Lung (tissue), 12 donors: ENCODE data around the gene PLCG1. TPM values are rescaled to one million over a fixed set of nuclear protein-coding genes. Genes with fewer than 3 reads are reported as not detected.

ENCODE experiments used
- ATAC-seq: fragments of 200-7000 bp; cut with Tn5 transposase; one replicate; pipeline ENCODE4 v1.9.1; 2020; ENCODE audit warnings: moderate number of reproducible peaks; ENCODE audit not compliant: insufficient read depth, low FRiP score
- DNase-seq, 3 donors: peaks; one replicate each; pipeline ENCODE4 v3.0.0-alpha.2; 2013 to 2017
- H3K27ac ChIP-seq, 2 donors: one replicate each; pipeline ENCODE4 v1.5.1; 2013; ENCODE audit warnings: mild to moderate bottlenecking in 2 of 2, moderate library complexity in 2 of 2, control low read depth in 1 of 2, inconsistent platforms in 1 of 2, low read depth in 1 of 2, low read length in 1 of 2
- H3K27me3 ChIP-seq, 3 donors: one replicate each; pipeline ENCODE4 v1.5.1; 2013; ENCODE audit warnings: low read length in 2 of 3; ENCODE audit not compliant: control insufficient read depth in 3 of 3, insufficient read depth in 3 of 3
- H3K36me3 ChIP-seq, 4 donors: one replicate each; pipeline ENCODE4 v1.5.1; 2013; ENCODE audit warnings: low read length in 4 of 4, mild to moderate bottlenecking in 1 of 4, moderate library complexity in 1 of 4; ENCODE audit not compliant: control insufficient read depth in 4 of 4, insufficient read depth in 4 of 4
- H3K4me1 ChIP-seq, 5 donors: one replicate each; pipeline ENCODE4 v1.5.1; 2013; ENCODE audit warnings: low read length in 5 of 5, mild to moderate bottlenecking in 2 of 5, moderate library complexity in 1 of 5; ENCODE audit not compliant: control insufficient read depth in 5 of 5, insufficient read depth in 5 of 5
- H3K4me3 ChIP-seq: one replicate; pipeline ENCODE4 v1.5.1; 2013; ENCODE audit warnings: mild to moderate bottlenecking, control low read depth, moderate library complexity
- H3K9ac ChIP-seq, 2 donors: one replicate each; pipeline ENCODE4 v1.5.1; 2013; ENCODE audit warnings: low read length in 2 of 2, control low read depth in 1 of 2; ENCODE audit not compliant: insufficient read depth in 1 of 2
- H3K9me3 ChIP-seq, 4 donors: one replicate each; pipeline ENCODE4 v1.5.1; 2013; ENCODE audit warnings: low read length in 3 of 4, mild to moderate bottlenecking in 1 of 4, moderate library complexity in 1 of 4; ENCODE audit not compliant: control insufficient read depth in 4 of 4, insufficient read depth in 3 of 4
- CTCF ChIP-seq: IDR thresholded peaks from 2 replicates; pipeline ENCODE4 v1.5.1; 2012; ENCODE audit warnings: mild to moderate bottlenecking; ENCODE audit errors: control extremely low read depth, extremely low read depth
- WGBS, 2 donors: extraction: QIAGEN DNeasy Blood & Tissue Kit; methylation state at CpG; one replicate each; pipeline ENCODE4 v1.1.7; 2013; 5-methylcytosine and 5-hydroxymethylcytosine counted together
- polyA plus RNA-seq, 2 donors: library from polyadenylated mRNA; stranded (reverse); fragments of 200-250 nt; gene quantifications; one replicate each; pipeline ENCODE4 v1.2.1, GENCODE V29; 2013
- total RNA-seq, 2 donors: library from RNA; depleted of rRNA in 1 of 2; stranded (reverse); fragments of >200 nt in 1 of 2; gene quantifications; one replicate each; pipeline ENCODE4 v1.2.1, GENCODE V29; 2014 to 2021
- donor health status: control.
- donor health status: control.
- donor health status: Bipolar disorder and iron deficiency.
- donor health status: healthy.
- donor health status: DM: yes; HTN: yes; CAD: no.

Gene PLCG1
- total and polyA plus RNA-seq, 4 donors: 29.6 to 154 (median 67.1) TPM

GRCh38 chr20:41175727-41176330 is 38.5 kb downstream of the PLCG1 start:
- Histone ChIP-seq H3K4me3 (no peak overlapping the region), H3K27me3 (no peaks in the 10 kb centered on the region), H3K4me1 (peaks cover 5 to 15% (median 11%) of the 10 kb centered on the region in 5 donors), H3K27ac (peak overlapping the region; percentile 9 to 69), H3K9me3 (no peaks in the 10 kb centered on the region), H3K36me3 (peaks cover 0 to 45% (median 35%) of the 10 kb centered on the region in 4 donors), H3K9ac (no peak overlapping the region)
- TF ChIP-seq CTCF: no peak
- WGBS, 2 donors: 93 to 95% methylated on average over 7 of the region's 7 CpGs
- ATAC-seq: no peak
- no peak for DNase-seq

GRCh38 chr20:41176711-41177552 is 39.6 kb downstream of the PLCG1 start:
- no peak overlapping the region for H3K4me3 ChIP-seq
- ATAC-seq: no peak
- no peak for TF ChIP-seq CTCF
- peaks cover 0 to 39% (median 33%) of the 10 kb centered on the region in 4 donors for H3K36me3 ChIP-seq
- WGBS, 2 donors: 82 to 87% methylated on average over 8 of the region's 8 CpGs
- no peaks in the 10 kb centered on the region for H3K27me3 ChIP-seq
- DNase-seq: no peak
- H3K9me3 ChIP-seq: no peaks in the 10 kb centered on the region
- H3K4me1 ChIP-seq: peaks cover 5 to 14% (median 11%) of the 10 kb centered on the region in 5 donors
- no peak overlapping the region for H3K9ac ChIP-seq
- H3K27ac ChIP-seq: peak overlapping the region; percentile 62 to 69

- peaks cover 0 to 37% (median 33%) of the 10 kb centered on the region in 4 donors for H3K36me3 ChIP-seq
- no peak overlapping the region for H3K4me3 ChIP-seq
- TF ChIP-seq CTCF: no peak
- no peaks in the 10 kb centered on the region for H3K27me3 ChIP-seq
- H3K4me1 ChIP-seq: peaks cover 1 to 14% (median 4%) of the 10 kb centered on the region in 5 donors
- ATAC-seq (no peak), DNase-seq (peak in 1 of 3 donors; percentile 5)
- 72 to 79% methylated on average over 2 of the region's 2 CpGs for WGBS, 2 donors
- no peaks in the 10 kb centered on the region for H3K9me3 ChIP-seq
- H3K9ac ChIP-seq: no peak overlapping the region
- H3K27ac ChIP-seq: peak overlapping the region; percentile 62 to 82
Observed at GRCh38 chr20:41177636-41178035, 40.3 kb downstream of the PLCG1 start.
